HEK293T (cell line): Measurements from ENCODE around the gene EVI5L.

ENCODE experiments used
- BHLHE40 ChIP-seq: fragments of 450-650 bp; IDR thresholded peaks from 2 replicates; pipeline ENCODE4 v1.6.1; 2016; ENCODE audit warnings: mild to moderate bottlenecking, moderate library complexity, borderline replicate concordance
- FOXK2 ChIP-seq: fragments of 450-650 bp; IDR thresholded peaks from 2 replicates; pipeline ENCODE4 v1.6.1; 2016; ENCODE audit warnings: mild to moderate bottlenecking
- SP1 ChIP-seq: fragments of 450-650 bp; IDR thresholded peaks from 2 replicates; pipeline ENCODE4 v1.6.1; 2017

GRCh38 chr19:7863971-7864689, 34.1 kb downstream of the EVI5L start:
- TF ChIP-seq FOXK2 = no peak
- TF ChIP-seq BHLHE40 = no peak
- no peak for TF ChIP-seq SP1
